A673 (cell line): Measurements from ENCODE around the gene FCER1G. TPM values are rescaled to one million over a fixed set of nuclear protein-coding genes. Genes with fewer than 3 reads are reported as not detected.
A peak's percentile ranks its signal among the peaks of the same experiment; 100 is the strongest.

Experiments
- BruUV-seq: library from RNA; stranded (reverse); fragments of 400-500 nt; replicated peaks from 2 replicates; lab custom pipeline; 2021; lab: Mats Ljungman, UMichigan
- CTCF ChIA-PET: fragments of 300-600 bp; sonication (Branson Sonifier 250); formaldehyde crosslinking; loops from one replicate; lab custom pipeline; 2022; ENCODE audit warnings: antibody characterized with exemption; lab: Charles Lee
- POLR2A ChIA-PET: fragments of 300-600 bp; sonication (Branson Sonifier 250); formaldehyde crosslinking; loops from one replicate; lab custom pipeline; 2022; ENCODE audit warnings: antibody characterized with exemption; ENCODE audit not compliant: low non-redundant PET; lab: Charles Lee
- DNase-seq: peaks from one replicate; pipeline ENCODE4 v3.0.0-alpha.2; 2015; ENCODE audit warnings: low spot score
- H3K27ac ChIP-seq: fragments of 200-600 bp; sonication (generic); 2 replicates; pipeline ENCODE4 v1.5.1; 2016; ENCODE audit warnings: mixed run types, low read depth, mild to moderate bottlenecking, mixed read lengths, antibody characterized with exemption, low read length; ENCODE audit not compliant: poor library complexity, severe bottlenecking
- H3K27me3 ChIP-seq: fragments of 200-600 bp; sonication (generic); replicated peaks from 2 replicates; pipeline ENCODE4 v1.6.1; 2017; ENCODE audit warnings: mixed run types, low read depth, mild to moderate bottlenecking, mixed read lengths, antibody characterized with exemption, low read length; ENCODE audit not compliant: insufficient read depth, poor library complexity
- H3K36me3 ChIP-seq: fragments of 200-600 bp; sonication (generic); 2 replicates; pipeline ENCODE4 v1.6.1; 2016; ENCODE audit warnings: mixed run types, mild to moderate bottlenecking, mixed read lengths, antibody characterized with exemption, low read length; ENCODE audit not compliant: insufficient read depth, poor library complexity, severe bottlenecking
- H3K4me1 ChIP-seq: fragments of 200-600 bp; sonication (generic); 2 replicates; pipeline ENCODE4 v1.6.1; 2017; ENCODE audit warnings: mixed run types, mild to moderate bottlenecking, mixed read lengths, antibody characterized with exemption, low read length; ENCODE audit not compliant: insufficient read depth, poor library complexity, severe bottlenecking
- H3K4me3 ChIP-seq: fragments of 200-600 bp; sonication (generic); 2 replicates; pipeline ENCODE4 v1.5.1; 2016; ENCODE audit warnings: low read depth, mixed run types, mild to moderate bottlenecking, mixed read lengths, low read length; ENCODE audit not compliant: poor library complexity, severe bottlenecking
- H3K9me3 ChIP-seq: fragments of 200-600 bp; sonication (generic); 2 replicates; pipeline ENCODE4 v1.6.1; 2016; ENCODE audit warnings: mixed run types, low read depth, mild to moderate bottlenecking, mixed read lengths, antibody characterized with exemption, low read length; ENCODE audit not compliant: poor library complexity, severe bottlenecking
- EZH2 ChIP-seq: fragments of 200-600 bp; sonication (generic); IDR thresholded peaks from 2 replicates; pipeline ENCODE4 v1.6.1; 2017; ENCODE audit warnings: borderline replicate concordance, low read depth, mild to moderate bottlenecking, mixed read lengths, antibody characterized with exemption, low read length; ENCODE audit not compliant: poor library complexity, severe bottlenecking
- intact Hi-C: fragments of 100-400 bp; cut with micrococcal nuclease; formaldehyde crosslinking; loops from one replicate; pipeline ENCODE4 v1.10.0; 2022; ENCODE audit not compliant: unreplicated experiment
- total RNA-seq: library from RNA; stranded (reverse); gene quantifications from 2 replicates; pipeline ENCODE4 v1.2.3, GENCODE V29; 2021
- TF ChIP-seq, protein P1 (sequence below): fragments of 300-800, 200-600 bp; sonication (generic); conservative IDR thresholded peaks from 2 replicates; pipeline ENCODE4 v1.5.1; 2017; ENCODE audit warnings: low read depth, mild to moderate bottlenecking, antibody characterized with exemption, low read length, moderate library complexity, mixed read lengths

FCER1G gene
- total RNA-seq, 1 experiment from 2014 or later = 1.5 TPM

DNA sequence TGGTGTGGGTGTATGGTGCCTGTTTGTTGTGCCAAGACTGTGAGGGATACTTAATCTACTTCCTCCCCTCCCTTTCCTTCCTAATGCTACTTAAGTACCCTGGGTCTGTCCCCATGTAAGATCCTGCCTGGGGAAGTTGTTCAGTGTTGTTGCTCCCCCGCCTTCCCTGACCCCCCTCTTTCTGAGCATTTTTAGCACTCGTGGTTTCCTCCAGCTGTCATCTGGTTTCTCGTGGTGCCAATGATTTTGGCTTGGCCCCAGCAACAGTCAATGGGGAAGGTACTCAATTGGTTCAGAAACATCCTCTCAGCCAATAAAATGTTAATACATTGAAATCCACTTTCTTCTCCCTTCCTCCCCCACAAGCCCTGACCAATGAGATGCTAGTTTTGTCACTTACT is 29.8 kb upstream of the FCER1G start:
- Histone ChIP-seq H3K27ac (peak overlapping the region; percentile 45), H3K9me3 (no peaks in the 10 kb centered on the region), H3K4me1 (peaks cover 13% of the 10 kb centered on the region), H3K27me3 (no peaks in the 10 kb centered on the region), H3K36me3 (no peaks in the 10 kb centered on the region), H3K4me3 (no peak overlapping the region)
- no TSS peak for BruUV-seq
- CTCF ChIA-PET = no interaction called here
- peak; percentile 85 for DNase-seq
- intact Hi-C loops = no loop called here
- POLR2A ChIA-PET = no interaction called here
- TF ChIP-seq, protein P1, sequence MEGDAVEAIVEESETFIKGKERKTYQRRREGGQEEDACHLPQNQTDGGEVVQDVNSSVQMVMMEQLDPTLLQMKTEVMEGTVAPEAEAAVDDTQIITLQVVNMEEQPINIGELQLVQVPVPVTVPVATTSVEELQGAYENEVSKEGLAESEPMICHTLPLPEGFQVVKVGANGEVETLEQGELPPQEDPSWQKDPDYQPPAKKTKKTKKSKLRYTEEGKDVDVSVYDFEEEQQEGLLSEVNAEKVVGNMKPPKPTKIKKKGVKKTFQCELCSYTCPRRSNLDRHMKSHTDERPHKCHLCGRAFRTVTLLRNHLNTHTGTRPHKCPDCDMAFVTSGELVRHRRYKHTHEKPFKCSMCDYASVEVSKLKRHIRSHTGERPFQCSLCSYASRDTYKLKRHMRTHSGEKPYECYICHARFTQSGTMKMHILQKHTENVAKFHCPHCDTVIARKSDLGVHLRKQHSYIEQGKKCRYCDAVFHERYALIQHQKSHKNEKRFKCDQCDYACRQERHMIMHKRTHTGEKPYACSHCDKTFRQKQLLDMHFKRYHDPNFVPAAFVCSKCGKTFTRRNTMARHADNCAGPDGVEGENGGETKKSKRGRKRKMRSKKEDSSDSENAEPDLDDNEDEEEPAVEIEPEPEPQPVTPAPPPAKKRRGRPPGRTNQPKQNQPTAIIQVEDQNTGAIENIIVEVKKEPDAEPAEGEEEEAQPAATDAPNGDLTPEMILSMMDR = no peak
- no peak for TF ChIP-seq EZH2

DNA sequence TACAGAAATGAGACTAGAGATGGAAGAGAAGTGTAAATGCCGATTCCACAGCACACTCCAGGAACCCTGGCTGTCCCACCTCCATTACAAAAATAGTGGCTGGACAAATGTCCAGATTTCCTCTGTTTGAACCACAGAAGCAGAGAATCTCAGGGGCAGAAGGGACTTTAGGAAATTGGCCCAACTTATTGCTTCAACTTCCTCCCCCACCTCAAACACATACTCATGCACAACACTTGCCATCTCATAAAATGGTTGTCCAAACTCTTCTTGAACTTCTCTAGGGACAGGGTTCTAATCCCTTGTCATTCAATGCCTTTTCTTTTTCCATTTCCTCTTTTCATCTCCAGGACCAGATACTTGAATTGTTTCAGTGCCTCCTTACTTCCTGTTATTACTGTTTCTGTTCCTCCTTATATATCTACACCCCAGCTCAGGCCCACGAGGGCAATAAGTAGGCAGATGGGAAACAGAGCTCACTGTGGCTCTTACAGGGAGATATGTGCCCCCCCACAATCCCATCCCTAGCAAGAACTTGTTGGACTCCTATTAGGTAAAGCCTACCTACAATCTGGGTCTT is 29.3 kb upstream of the FCER1G start:
- TF ChIP-seq, protein P1 = no peak
- TF ChIP-seq EZH2 = no peak

DNA sequence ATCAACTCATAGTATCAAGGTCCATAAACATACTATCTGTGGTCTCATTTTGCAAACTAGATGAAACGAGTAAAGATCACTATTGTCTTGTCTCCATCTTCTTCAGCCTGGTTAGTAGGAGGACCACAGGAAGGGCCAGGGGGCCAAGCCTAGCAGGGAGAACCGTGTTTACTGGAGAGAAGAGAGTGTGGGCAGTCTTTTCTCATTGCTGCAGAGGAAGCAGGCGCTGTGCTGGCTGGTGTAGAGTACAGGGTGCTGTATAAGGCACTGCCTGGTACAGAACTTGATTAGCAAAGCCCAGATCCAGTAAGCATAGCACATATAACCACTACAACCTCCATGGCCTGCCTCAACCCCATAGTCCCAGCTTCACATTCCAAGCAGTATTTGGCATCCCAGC is 27.8 kb upstream of the FCER1G start:
- no peak for DNase-seq
- ChIA-PET CTCF (no interaction called here), POLR2A (no interaction called here)
- no peaks in the 10 kb centered on the region for H3K27me3 ChIP-seq
- BruUV-seq = no TSS peak
- H3K9me3 ChIP-seq = no peaks in the 10 kb centered on the region
- no peak overlapping the region for H3K4me3 ChIP-seq
- H3K4me1 ChIP-seq = peaks cover 13% of the 10 kb centered on the region
- TF ChIP-seq, protein P1 = no peak
- H3K36me3 ChIP-seq = peaks cover 18% of the 10 kb centered on the region
- H3K27ac ChIP-seq = no peak overlapping the region
- intact Hi-C loops = no loop called here

More for the DNA sequence above, 29.3 kb upstream of the FCER1G start:
- H3K27ac ChIP-seq = peak overlapping the region; percentile 45
- H3K4me3 ChIP-seq = no peak overlapping the region
- H3K36me3 ChIP-seq = peaks cover 4% of the 10 kb centered on the region
- ChIA-PET POLR2A (interaction anchor here (0.7 kb wide), 1 partner anchor 105 kb away, joined by 4 read pairs; no protein-coding TSS in a partner anchor), CTCF (interaction anchor here (0.6 kb wide), 1 partner anchor 215 kb away, joined by 6 read pairs; no protein-coding TSS in a partner anchor)
- DNase-seq = no peak
- no TSS peak for BruUV-seq
- H3K27me3 ChIP-seq = no peaks in the 10 kb centered on the region
- peaks cover 13% of the 10 kb centered on the region for H3K4me1 ChIP-seq
- H3K9me3 ChIP-seq = no peaks in the 10 kb centered on the region
- intact Hi-C loops = no loop called here
